HepG2 (cell line): ENCODE data around the gene PDCD5.

Experiments used
- CREB1 ChIP-seq, 2 experiments: fragments of 450-650 bp in 1 of 2; IDR thresholded peaks; 2 replicates each; pipeline ENCODE4 v1.6.1; 2016 to 2017; ENCODE audit warnings: control low read depth in 1 of 2, mild to moderate bottlenecking in 1 of 2, missing compliant biosample characterization in 1 of 2, missing genetic modification characterization in 1 of 2
- FIP1L1 ChIP-seq: fragments of 200-400 bp; formaldehyde crosslinking; IDR thresholded peaks from 2 replicates; pipeline ENCODE4 v1.6.1; 2018; ENCODE audit warnings: low read depth, mild to moderate bottlenecking, low read length, moderate library complexity, borderline replicate concordance; ENCODE audit not compliant: insufficient read depth
- HIVEP1 ChIP-seq: sonication (generic); formaldehyde crosslinking; IDR thresholded peaks from 2 replicates; pipeline ENCODE4 v1.4.0; 2020; ENCODE audit warnings: mild to moderate bottlenecking, missing genetic modification reagents
- KDM5A ChIP-seq: fragments of 200-600 bp; sonication (generic); IDR thresholded peaks from 2 replicates; pipeline ENCODE4 v1.7.0; 2018; ENCODE audit warnings: antibody characterized with exemption, mild to moderate bottlenecking, low read length, borderline replicate concordance
- NAIF1 ChIP-seq: sonication (generic); formaldehyde crosslinking; IDR thresholded peaks from 2 replicates; pipeline ENCODE4 v1.5.0; 2020; ENCODE audit warnings: mild to moderate bottlenecking, missing genetic modification reagents, borderline replicate concordance
- USF2 ChIP-seq, 2 experiments: sonication (generic) in 1 of 2; formaldehyde crosslinking in 1 of 2; IDR thresholded peaks; 2 replicates each; pipeline versions ENCODE4 v1.5.1 to v1.6.1; 2011 to 2020; ENCODE audit warnings: borderline replicate concordance in 1 of 2, low read depth in 1 of 2, low read length in 1 of 2, mild to moderate bottlenecking in 1 of 2, missing genetic modification reagents in 1 of 2, moderate library complexity in 1 of 2
- ZNF713 ChIP-seq: sonication (generic); formaldehyde crosslinking; IDR thresholded peaks from 2 replicates; pipeline ENCODE4 v1.4.0; 2020; ENCODE audit warnings: mild to moderate bottlenecking, missing genetic modification reagents
- TF ChIP-seq, protein P1 (sequence below): sonication (generic); formaldehyde crosslinking; IDR thresholded peaks from 2 replicates; pipeline ENCODE4 v1.5.0; 2020; ENCODE audit warnings: mild to moderate bottlenecking, missing genetic modification reagents, moderate library complexity

- TF ChIP-seq, protein P1, sequence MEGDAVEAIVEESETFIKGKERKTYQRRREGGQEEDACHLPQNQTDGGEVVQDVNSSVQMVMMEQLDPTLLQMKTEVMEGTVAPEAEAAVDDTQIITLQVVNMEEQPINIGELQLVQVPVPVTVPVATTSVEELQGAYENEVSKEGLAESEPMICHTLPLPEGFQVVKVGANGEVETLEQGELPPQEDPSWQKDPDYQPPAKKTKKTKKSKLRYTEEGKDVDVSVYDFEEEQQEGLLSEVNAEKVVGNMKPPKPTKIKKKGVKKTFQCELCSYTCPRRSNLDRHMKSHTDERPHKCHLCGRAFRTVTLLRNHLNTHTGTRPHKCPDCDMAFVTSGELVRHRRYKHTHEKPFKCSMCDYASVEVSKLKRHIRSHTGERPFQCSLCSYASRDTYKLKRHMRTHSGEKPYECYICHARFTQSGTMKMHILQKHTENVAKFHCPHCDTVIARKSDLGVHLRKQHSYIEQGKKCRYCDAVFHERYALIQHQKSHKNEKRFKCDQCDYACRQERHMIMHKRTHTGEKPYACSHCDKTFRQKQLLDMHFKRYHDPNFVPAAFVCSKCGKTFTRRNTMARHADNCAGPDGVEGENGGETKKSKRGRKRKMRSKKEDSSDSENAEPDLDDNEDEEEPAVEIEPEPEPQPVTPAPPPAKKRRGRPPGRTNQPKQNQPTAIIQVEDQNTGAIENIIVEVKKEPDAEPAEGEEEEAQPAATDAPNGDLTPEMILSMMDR (CRISPR knock-in tag) = no peak
- TF ChIP-seq HIVEP1 (CRISPR knock-in tag) (no peak), NAIF1 (CRISPR knock-in tag) (no peak), CREB1 (IDR thresholded peaks at IDR 0.05) (no peak), CREB1 (CRISPR knock-in tag; IDR thresholded peaks at IDR 0.05) (no peak), ZNF713 (no peak), USF2 (IDR thresholded peaks at IDR 0.05; ENCODE audit: low read depth, low read length) (no peak), USF2 (CRISPR knock-in tag; IDR thresholded peaks at IDR 0.05; ENCODE audit: borderline replicate concordance) (no peak), KDM5A (no peak), FIP1L1 (no peak)
Observed at GRCh38 chr19:32598022-32598421, 17.0 kb downstream of the PDCD5 start.
